ENCODE data around the gene GCK.
"Not testable (repeated sequence)": the region's sequence is repeated elsewhere in the genome, so short reads cannot be mapped to it uniquely, and the experiment has no call there.

GCK gene

DNA sequence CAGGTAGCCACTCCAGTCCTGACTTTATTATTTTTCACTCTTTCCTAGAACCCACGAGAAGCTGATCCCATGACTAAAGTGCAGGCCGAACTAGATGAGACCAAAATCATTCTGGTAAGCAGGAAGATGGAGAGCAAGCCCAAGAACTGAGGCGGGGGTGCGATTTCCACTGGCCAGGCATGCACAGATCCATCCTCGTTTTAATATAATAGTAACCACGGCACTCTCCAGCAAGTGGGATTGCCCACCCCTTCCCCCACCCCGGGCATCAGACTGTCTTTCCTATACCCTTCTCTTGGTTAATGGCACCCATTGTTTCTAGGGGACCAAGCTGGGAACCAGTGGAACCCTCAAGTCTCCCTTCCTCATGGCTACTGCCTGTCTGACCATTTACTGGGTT is 18.8 kb upstream of the GCK start:
- DNase-seq (ENCODE audit: low spot score): no peak
- in situ Hi-C loops (cut with MboI; ENCODE audit: low pct_unique_long_range_greater_than_20kb, low sequenced_read_pairs, unreplicated experiment): no loop called here
- no peak for TF ChIP-seq CTCF (IDR thresholded peaks at IDR 0.05; ENCODE audit: extremely low read depth, insufficient read depth, missing control alignments)

GRCh38 chr7:44206008-44206407 is 16.8 kb upstream of the GCK start:
- in situ Hi-C loops (cut with MboI; ENCODE audit: low pct_unique_long_range_greater_than_20kb, low sequenced_read_pairs, unreplicated experiment): no loop called here
- no peak for DNase-seq (ENCODE audit: low spot score)
- TF ChIP-seq CTCF (IDR thresholded peaks at IDR 0.05; ENCODE audit: extremely low read depth, insufficient read depth, missing control alignments): no peak

- TF ChIP-seq CTCF (IDR thresholded peaks at IDR 0.05; ENCODE audit: extremely low read depth, insufficient read depth, missing control alignments): no peak
- in situ Hi-C loops (cut with MboI; ENCODE audit: low pct_unique_long_range_greater_than_20kb, low sequenced_read_pairs, unreplicated experiment): no loop called here
- DNase-seq (ENCODE audit: low spot score): no peak
Observed at GRCh38 chr7:44201813-44202212, 12.6 kb upstream of the GCK start.

- DNase-seq (ENCODE audit: low spot score): peak; percentile 99
- in situ Hi-C loops (cut with MboI; ENCODE audit: low pct_unique_long_range_greater_than_20kb, low sequenced_read_pairs, unreplicated experiment): no loop called here
- TF ChIP-seq CTCF (IDR thresholded peaks at IDR 0.05; ENCODE audit: extremely low read depth, insufficient read depth, missing control alignments): peak; percentile 43
Observed at GRCh38 chr7:44200699-44201461, 11.6 kb upstream of the GCK start, which contains the start of gene YKT6. Gene YKT6 (plus strand): TSS chr7:44200978. CDS start chr7:44201136, 158 bp downstream.

- in situ Hi-C loops (cut with MboI; ENCODE audit: low pct_unique_long_range_greater_than_20kb, low sequenced_read_pairs, unreplicated experiment): not testable (repeated sequence)
Observed at GRCh38 chr7:44200163-44200562, 10.9 kb upstream of the GCK start.

DNA sequence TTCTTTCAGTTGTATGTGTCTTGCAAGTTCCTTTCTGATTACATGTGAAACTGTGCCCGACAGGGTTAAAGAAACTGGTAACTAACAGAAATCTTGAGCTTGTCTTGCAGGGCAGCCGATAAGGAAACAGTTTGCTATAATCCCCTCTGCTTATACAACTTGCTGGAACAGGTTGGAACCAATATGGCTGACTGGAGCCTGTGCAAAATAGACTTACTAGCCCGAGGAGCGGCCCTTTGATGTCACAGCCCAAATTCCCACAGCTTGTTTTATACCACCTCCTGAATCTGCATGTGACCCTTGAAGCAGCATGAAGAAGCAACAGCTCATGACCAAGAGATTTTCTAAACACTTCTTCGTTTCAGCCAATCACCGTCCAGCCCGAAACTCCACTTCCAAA is 8.2 kb upstream of the GCK start:
- in situ Hi-C loops (cut with MboI; ENCODE audit: low pct_unique_long_range_greater_than_20kb, low sequenced_read_pairs, unreplicated experiment): loop anchor here (10.0 kb wide), 1 partner anchor 123 kb away; no protein-coding TSS in a partner anchor
- no peak for TF ChIP-seq CTCF (IDR thresholded peaks at IDR 0.05; ENCODE audit: extremely low read depth, insufficient read depth, missing control alignments)
- no peak for DNase-seq (ENCODE audit: low spot score)

More at GRCh38 chr7:44200163-44200562, 10.9 kb upstream of the GCK start:
- DNase-seq (ENCODE audit: low spot score): not testable (repeated sequence)

DNA sequence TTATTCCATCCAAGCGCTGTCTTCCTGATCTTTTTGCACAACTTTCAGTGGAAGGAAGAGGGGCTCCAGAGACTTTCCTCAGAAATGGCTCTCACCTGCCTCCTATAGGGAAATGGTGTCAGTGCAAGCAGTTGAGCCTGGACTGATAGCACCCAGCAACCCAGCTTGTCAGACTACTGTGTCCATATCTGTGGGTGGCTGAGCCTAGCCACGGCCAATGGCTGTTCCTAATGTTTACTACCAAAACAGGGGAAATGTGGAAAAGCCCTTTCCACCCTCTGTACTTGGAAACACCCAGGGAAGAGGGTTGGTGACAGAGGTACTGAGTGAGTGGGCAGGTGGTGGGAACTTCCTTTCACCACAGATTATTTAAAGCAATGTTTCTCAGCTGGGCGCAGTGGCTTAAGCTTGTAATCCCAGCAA is 7.2 kb upstream of the GCK start:
- in situ Hi-C loops (cut with MboI; ENCODE audit: low pct_unique_long_range_greater_than_20kb, low sequenced_read_pairs, unreplicated experiment): loop anchor here (10.0 kb wide), 1 partner anchor 122 kb away; no protein-coding TSS in a partner anchor
- peak; percentile 77 for TF ChIP-seq CTCF (IDR thresholded peaks at IDR 0.05; ENCODE audit: extremely low read depth, insufficient read depth, missing control alignments)
- peak; percentile 70 for DNase-seq (ENCODE audit: low spot score)
